ENCODE data around the gene LDB2. TPM values are rescaled to one million over a fixed set of nuclear protein-coding genes. Genes with fewer than 3 reads are reported as not detected.

Gene LDB2
- total RNA-seq, 1 donor from 2014 or later = 60.4 TPM

- DNase-seq = no peak
These were observed 177.7 kb downstream of the LDB2 start for GRCh38 chr4:16720761-16721160.

DNA sequence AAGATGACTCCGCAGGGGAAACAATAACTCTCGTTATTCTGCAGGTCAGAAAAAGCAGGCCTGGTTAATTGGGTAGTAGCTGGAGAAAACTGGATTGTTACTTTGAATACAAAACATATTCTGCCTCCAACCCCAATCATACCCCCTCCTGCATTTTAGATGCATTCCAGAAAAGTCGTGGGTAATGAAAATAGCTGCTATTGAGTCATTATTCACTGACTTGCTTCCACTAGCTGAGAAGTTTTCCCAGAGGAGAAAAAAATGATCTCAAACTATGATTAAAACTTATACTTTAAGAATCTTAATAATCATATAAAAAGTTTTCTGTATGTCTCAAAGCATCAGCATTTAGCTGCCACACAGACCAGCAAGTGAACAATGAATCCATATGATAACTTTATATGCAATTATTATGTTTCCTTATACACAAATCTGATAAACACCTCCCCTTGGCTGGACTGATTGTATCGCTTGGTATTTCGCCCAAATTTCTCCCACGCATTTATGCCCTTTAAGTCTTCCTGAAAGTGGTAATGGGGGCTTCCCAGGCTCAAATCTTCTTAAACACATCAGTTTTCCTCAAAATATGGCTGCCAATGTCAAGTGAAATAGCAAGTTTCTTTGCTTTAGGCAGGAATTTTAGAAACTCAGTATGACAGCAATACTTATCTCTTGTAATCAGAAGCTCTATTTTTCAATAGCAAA is 181.0 kb downstream of the LDB2 start:
- DNase-seq = no peak

GRCh38 chr4:16715482-16715881 is 183.0 kb downstream of the LDB2 start:
- DNase-seq = peak; percentile 24

DNA sequence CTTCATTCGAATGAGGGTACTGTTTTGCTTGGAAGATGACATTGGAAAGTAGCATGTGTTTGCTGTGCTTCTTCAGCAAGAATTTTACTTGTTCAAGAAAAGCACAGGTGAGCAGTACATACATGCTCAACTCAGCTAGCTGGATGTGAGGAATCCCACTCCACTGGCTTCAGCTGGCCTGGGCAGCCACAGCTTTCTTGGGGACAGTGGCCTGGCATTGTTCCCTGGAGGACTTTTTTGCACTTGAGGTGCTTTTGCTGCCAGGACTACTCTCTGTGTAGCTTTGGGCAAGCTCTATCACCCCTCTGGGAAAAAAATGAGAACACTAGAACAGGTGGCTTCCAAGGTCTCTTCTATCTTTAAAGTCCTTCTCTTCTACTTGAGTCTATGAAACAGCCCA is 184.3 kb downstream of the LDB2 start:
- DNase-seq = no peak

DNA sequence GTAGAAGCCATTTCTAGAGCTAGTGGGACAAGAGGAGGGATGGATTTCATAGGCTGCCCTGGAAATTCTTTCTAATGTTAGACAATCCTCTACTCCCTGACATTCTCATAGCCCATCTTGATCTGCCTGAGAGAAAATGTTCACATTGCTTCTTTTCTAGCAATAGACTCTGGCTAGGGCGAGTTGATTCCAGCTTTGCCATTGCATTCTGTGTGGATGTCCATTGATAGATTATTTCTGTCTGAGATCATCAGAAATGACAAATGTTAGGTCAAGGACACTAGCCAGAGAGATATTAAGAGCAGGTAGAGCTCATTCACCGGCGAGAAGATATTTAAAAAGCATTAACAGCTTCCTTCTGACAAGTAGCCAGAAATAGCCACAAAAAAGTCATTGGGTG is 184.7 kb downstream of the LDB2 start:
- no peak for DNase-seq

DNA sequence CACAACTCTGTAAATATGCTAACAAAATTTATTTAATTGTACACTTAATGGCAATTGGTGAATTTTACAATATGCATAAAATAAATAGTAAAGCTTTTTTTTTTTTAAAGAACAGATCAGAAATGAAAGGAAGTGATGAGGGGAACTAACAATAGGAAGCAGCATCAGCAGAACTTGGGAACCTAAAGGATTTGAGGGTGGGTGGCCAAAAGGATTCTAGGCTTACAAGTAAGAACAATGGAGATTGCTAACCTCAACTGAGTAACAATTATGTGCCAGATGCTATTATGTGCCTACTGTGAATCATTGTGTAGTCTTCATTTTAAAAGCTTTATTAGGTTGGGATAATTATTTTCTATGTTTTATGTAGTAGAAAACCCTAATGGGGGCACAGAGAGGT is 185.2 kb downstream of the LDB2 start:
- DNase-seq = no peak

GRCh38 chr4:16710198-16710597 is 188.2 kb downstream of the LDB2 start:
- DNase-seq = no peak

GRCh38 chr4:16707874-16708273 is 190.6 kb downstream of the LDB2 start:
- DNase-seq = no peak

- no peak for DNase-seq
These were observed 192.2 kb downstream of the LDB2 start for GRCh38 chr4:16706251-16706650.

GRCh38 chr4:16705341-16705740 is 193.1 kb downstream of the LDB2 start:
- no peak for DNase-seq

- no peak for DNase-seq
These were observed 194.0 kb downstream of the LDB2 start for GRCh38 chr4:16704489-16704888.

DNA sequence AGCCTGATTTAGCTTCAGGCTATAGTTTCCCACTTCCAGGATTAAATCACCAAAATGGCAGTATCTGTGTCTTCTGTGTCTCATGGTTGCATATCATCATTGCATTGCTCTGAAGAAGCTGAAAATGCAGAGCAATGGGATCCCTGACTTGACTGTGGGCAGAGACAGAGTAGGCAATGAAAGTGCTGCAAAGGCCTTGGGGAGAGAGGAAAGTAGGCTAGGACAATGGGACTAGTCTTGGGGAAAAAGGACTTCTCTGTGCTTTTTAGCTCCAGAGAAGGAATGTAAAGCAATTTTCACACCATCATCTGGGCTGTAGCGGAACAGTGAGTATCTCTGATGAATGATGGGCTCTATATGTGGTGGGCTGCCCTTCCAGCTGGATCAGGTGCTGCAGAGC is 202.5 kb downstream of the LDB2 start:
- DNase-seq = no peak

DNA sequence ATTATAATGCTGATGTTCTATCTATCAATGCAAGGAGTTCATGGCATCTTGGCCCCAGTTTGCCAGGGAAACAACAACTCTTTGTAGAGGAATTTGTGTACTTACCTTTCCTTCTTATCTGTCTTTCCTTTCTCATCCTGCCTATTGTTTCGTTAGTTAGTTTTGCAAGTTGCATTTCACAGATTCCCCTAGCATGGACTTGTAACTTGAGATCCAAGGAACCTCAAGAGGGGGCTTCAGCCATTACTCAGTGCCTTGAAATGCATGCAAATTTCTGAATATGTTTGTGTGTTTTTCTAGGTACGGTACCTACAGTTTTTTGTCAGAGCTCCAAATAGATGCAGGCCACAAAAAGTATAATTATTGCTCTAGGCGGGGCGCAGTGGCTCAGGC is 203.6 kb downstream of the LDB2 start:
- no peak for DNase-seq

DNA sequence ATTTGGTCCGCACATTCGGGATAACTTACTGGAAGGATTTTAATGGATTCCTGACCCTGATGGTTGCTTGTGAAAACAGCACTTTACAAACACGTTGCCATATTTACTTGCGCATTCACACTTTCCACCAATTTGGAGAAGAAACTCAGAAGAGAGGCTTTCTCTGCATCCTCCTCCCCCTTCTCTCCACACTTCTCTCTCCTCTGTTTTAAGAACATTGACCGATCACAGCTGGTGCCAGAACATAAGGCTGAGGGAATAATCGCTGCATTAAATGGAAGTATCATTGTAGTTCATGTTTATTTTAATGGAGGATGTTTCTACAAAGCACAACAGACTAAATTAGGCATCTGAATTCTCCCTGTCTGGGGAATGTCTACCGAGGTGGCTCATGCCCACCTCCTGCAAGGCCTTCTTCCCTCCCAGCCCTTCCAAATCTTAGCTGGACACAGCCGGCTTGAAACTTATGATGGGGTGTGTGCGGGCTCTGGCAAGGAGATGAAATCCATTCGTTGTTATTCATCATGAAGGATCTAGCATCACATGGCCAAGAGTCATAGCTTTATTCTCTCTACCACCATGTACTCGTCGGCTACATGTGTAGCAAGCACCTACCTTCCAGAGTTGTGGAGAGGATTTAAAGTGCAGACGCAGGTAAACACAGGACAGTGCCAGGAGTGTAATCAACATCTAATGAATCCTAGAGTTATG is 204.1 kb downstream of the LDB2 start:
- no peak for DNase-seq

GRCh38 chr4:16693641-16694040 is 204.8 kb downstream of the LDB2 start:
- DNase-seq = no peak

- DNase-seq = peak; percentile 58
These were observed 205.4 kb downstream of the LDB2 start for GRCh38 chr4:16692961-16693506.

- DNase-seq = peak; percentile 58
These were observed 205.9 kb downstream of the LDB2 start for GRCh38 chr4:16692524-16692923.

- peak; percentile 91 for DNase-seq
These were observed 206.4 kb downstream of the LDB2 start for GRCh38 chr4:16692046-16692445.

DNA sequence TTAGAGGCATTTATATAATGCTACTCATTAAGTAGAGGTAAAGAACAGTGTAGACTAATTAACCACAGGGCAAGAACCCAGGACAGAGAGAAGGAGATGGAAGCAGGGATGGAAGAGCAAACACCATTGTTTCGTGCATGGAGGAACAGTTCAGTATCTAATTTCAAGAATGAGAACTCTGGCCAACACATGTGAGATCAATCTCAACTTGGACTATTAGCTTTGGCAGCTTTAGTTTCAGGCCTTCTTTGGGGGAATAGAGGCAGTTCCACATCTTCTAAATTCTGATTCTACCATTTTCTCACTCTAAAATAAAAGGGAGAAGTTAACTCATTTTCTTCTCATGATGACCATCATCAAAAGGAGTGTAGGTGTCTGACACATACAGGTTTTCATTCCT is 207.0 kb downstream of the LDB2 start:
- DNase-seq = peak; percentile 81

DNA sequence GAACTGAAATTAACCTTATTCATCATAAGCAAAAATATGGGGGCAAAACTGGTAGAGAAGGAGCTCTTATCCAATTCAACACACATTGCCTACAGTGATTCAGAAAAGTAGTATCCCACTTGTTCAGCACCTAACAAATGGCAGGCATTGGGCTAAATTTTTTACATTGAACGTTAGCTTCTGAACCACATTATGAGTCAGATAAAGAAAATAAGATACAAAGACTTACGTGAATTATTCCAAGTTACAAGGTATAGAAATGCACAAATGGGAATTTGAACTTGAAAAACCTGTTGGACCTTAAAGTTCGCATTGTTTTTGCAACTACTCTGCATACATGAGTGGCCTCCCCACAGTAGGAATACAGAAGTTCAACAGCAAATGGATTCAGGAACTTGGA is 210.6 kb downstream of the LDB2 start:
- no peak for DNase-seq

GRCh38 chr4:16687011-16687410 is 211.4 kb downstream of the LDB2 start:
- no peak for DNase-seq

GRCh38 chr4:16686195-16686594 is 212.2 kb downstream of the LDB2 start:
- peak; percentile 62 for DNase-seq

DNA sequence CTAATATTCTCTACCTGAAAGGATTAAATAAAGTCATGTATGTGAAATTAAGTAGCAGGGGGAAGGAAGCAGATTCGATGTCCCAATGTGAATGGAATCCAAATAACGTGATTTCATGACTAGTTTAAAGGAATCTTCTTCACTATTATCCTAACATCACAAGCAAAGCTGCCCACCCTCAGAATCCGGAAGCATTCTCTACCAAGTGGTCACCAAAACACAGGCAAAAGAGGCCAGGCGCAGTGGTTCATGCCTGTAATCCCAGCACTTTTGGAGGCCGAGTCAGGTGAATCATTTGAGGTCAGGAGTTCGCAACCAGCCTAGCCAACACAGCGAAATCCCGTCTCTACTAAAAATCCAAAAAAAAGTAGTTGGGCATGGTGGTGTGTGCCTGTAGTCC is 212.9 kb downstream of the LDB2 start:
- DNase-seq = no peak

- DNase-seq = no peak
These were observed 213.5 kb downstream of the LDB2 start for GRCh38 chr4:16684935-16685334.

Measured in skin of body (tissue), 2 donors.